ENCODE results near the gene FBXL5.

GRCh38 chr4:15696866-15697265 lies 41.7 kb upstream of the FBXL5 start:
- TF ChIP-seq CTCF (IDR thresholded peaks at IDR 0.05; ENCODE audit: insufficient read depth, low read depth, low read length) (no peak), EZH2 (IDR thresholded peaks at IDR 0.05; ENCODE audit: insufficient read depth, low read length) (no peak)

Measured in astrocyte (in vitro differentiated cells and primary cell).